Measurements from ENCODE around the gene GNS. TPM values are rescaled to one million over a fixed set of nuclear protein-coding genes. Genes with fewer than 3 reads are reported as not detected.

GNS gene
- total RNA-seq, 4 donors from 2014 or later = 131 to 204 (median 172) TPM

DNA sequence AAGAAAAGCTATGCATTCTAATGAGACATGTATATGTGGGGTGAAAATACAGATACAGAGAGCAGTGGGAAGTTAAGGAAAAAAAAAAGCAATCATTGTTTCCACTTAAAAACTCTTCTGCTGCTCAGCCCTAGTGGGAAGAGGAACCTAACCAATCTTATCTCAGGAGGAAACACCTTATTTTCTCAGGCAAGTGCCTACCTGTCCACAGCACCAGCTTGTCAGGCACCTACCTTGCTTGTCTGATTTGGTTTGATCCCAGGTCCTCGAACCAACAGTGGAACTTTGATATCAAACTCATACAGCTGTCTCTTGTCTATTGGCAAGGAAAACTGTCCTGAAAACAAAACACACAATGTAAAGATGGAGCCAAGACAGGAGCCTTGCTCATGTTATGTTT, 22.4 kb downstream of the GNS start:
- DNase-seq (ENCODE audit: low spot score) (no peak), ATAC-seq (ENCODE audit: low FRiP score) (no peak)
- TF ChIP-seq, protein P1, sequence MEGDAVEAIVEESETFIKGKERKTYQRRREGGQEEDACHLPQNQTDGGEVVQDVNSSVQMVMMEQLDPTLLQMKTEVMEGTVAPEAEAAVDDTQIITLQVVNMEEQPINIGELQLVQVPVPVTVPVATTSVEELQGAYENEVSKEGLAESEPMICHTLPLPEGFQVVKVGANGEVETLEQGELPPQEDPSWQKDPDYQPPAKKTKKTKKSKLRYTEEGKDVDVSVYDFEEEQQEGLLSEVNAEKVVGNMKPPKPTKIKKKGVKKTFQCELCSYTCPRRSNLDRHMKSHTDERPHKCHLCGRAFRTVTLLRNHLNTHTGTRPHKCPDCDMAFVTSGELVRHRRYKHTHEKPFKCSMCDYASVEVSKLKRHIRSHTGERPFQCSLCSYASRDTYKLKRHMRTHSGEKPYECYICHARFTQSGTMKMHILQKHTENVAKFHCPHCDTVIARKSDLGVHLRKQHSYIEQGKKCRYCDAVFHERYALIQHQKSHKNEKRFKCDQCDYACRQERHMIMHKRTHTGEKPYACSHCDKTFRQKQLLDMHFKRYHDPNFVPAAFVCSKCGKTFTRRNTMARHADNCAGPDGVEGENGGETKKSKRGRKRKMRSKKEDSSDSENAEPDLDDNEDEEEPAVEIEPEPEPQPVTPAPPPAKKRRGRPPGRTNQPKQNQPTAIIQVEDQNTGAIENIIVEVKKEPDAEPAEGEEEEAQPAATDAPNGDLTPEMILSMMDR (IDR thresholded peaks at IDR 0.05) = no peak

DNA sequence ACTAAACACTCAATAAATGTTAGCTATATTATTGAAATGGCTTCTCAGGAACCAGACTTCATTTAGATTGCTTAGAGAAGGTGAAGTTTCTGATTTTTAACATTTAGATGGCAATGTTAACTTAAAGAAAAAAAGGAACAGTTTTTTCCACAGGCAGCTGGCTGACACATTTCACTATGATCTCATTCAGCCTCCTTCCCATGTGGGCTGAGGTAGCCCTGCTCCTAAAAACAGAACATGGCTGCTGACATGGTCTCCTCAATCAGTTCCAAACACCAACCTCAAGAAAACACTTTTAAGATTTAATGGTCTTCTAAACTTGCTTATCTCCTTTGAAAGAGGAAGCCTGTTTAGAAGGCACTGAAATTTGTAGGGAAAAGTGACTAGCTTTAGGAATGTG, 23.8 kb downstream of the GNS start:
- TF ChIP-seq, protein P1 (IDR thresholded peaks at IDR 0.05) = no peak
- DNase-seq (ENCODE audit: low spot score) (no peak), ATAC-seq (ENCODE audit: low FRiP score) (no peak)

DNA sequence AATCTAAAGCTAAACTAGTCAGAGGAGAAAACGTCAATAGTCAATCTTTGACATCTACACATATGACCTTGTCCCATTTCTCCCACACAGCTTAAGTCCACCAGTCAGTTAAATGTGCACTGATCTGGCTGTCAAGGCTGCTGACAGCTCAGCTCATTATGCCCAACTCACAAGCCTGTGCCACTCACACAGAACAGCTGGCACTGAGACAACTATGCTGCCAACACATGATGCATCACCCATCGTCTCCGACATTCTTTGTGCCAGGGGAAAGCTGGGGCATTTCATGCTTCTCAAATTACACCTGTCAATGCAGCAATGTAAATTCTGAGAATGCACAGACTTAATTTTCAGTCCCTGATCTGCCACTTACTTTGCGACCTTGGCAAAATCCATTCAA, 25.3 kb downstream of the GNS start:
- TF ChIP-seq, protein P1 (IDR thresholded peaks at IDR 0.05) = no peak
- DNase-seq (ENCODE audit: low spot score) = no peak
- no peak for ATAC-seq (ENCODE audit: low FRiP score)

DNA sequence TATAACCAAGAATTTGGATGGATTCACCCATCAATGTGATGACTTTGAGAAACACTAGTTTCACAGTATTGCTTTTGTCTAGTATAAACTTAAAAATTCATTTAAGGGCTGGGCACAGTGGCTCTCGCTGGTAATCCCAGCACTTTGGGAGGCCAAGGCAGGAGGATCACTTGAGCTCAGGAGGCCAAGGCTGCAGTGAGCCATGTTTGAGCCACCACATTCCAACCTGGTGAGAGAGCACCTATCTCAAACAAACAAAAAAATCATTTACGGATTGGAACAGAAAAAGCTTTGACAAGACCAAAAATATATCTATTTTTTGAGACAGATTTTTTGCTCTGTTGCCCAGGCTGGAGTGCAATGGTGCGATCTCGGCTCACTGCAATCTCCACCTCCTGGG, 27.5 kb downstream of the GNS start:
- no peak for DNase-seq (ENCODE audit: low spot score)
- no peak for ATAC-seq (ENCODE audit: low FRiP score)
- TF ChIP-seq, protein P1 (IDR thresholded peaks at IDR 0.05) = no peak

DNA sequence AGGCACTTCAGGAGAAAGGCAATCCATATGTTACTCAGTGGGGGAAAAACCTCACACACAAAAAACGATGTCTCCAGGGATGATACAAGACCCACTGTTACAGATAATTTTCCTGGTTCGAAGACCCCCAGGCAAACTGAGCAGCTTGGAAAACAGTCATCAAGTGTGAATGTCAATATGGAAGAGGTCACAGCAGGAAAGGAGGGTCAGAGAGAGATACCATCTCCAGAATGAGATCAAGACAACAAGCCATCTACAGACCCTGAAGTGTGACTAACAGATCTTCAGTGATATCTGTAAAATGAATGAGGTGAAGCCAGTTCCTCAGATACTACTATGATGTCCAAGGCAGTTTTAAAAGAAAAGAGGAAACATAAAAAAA, 28.6 kb downstream of the GNS start:
- no peak for ATAC-seq (ENCODE audit: low FRiP score)
- TF ChIP-seq, protein P1 (IDR thresholded peaks at IDR 0.05) = no peak

DNA sequence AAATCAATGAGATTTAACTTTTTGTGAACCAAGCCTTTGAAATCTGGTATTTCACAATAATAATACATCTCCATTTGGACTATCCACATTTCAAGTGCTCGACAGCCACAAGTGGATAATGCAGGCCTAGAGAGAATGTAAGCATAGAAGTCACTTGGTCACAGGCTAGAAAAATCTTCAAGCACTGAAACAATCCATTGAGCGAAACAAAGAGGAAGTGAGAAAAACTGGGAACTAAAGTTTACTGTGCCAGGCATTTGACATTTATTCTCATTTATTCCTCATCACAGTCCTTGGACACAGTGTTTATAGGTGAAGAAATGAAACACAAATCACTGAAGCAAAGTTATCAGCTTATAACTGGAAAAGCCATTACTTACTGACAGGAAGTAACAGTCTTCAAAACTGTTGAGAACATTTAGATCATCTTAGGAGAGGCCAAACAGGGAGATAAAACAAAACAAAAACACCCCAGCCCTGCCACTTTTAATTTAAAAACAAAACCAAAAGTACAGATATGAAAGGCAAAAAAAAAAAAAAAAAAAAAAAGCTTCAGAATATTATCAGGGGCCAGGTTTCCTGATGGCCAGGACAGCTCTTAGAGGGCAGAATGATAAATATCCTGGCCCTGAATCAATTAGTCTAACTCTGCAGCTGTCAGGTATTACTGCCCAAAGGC, 29.2 kb downstream of the GNS start:
- TF ChIP-seq, protein P1 (IDR thresholded peaks at IDR 0.05) = no peak
- ATAC-seq (ENCODE audit: low FRiP score) (no peak), DNase-seq (ENCODE audit: low spot score) (no peak)

More for the DNA sequence above, 28.6 kb downstream of the GNS start:
- DNase-seq (ENCODE audit: low spot score) = no peak

DNA sequence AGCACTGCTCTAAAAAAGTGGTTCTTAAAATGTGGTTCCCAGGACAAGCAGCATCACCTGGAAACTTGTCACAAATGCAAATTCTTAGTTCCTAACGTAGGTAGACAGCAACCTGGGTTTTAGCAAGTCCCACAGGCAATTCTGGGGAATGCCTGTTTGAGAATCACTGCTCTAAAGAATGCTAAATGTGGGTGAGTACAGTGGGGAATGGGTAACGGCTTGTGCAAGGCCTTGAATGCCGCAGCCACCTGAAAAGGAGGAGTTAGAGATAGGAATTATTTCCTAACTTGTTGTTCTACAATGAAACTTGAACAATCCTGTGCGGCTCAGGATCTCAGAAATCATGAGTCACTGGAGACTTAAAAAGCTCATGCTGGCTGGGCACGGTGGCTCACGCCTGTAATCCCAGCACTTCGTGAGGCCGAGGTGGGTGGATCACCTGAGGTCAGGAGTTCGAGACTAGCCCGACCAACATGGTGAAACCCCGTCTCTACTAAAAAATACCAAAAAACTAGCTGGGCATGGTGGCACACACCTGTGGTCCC, 34.9 kb downstream of the GNS start:
- ATAC-seq (ENCODE audit: low FRiP score) (no peak), DNase-seq (ENCODE audit: low spot score) (no peak)
- TF ChIP-seq, protein P1 (IDR thresholded peaks at IDR 0.05) = no peak

All from omental fat pad (tissue), 4 donors.